AG09319 (cell line): ENCODE measurements around the gene RALA.
"Not testable (repeated sequence)": the region's sequence is repeated elsewhere in the genome, so short reads cannot be mapped to it uniquely, and the experiment has no call there.

ENCODE experiments used
- DNase-seq: peaks from one replicate; pipeline ENCODE4 v3.0.0-alpha.2; 2010; ENCODE audit warnings: low read depth; ENCODE audit errors: extremely low read depth
- CTCF ChIP-seq: IDR thresholded peaks from 2 replicates; pipeline ENCODE4 v1.5.1; 2011; ENCODE audit warnings: low read depth, mild to moderate bottlenecking, inconsistent platforms, low read length, moderate library complexity

Gene RALA

GRCh38 chr7:39672176-39672575 is 48.8 kb downstream of the RALA start:
- no peak for TF ChIP-seq CTCF
- DNase-seq, result no peak

- no peak for DNase-seq
- TF ChIP-seq CTCF, result no peak
Measured at GRCh38 chr7:39673868-39674267, 50.5 kb downstream of the RALA start.

- no peak for TF ChIP-seq CTCF
- DNase-seq, result no peak
Measured at GRCh38 chr7:39674406-39674805, 51.0 kb downstream of the RALA start.

GRCh38 chr7:39676346-39676745 is 53.0 kb downstream of the RALA start:
- no peak for DNase-seq
- TF ChIP-seq CTCF, result no peak

GRCh38 chr7:39678930-39679709 is 55.7 kb downstream of the RALA start:
- no peak for TF ChIP-seq CTCF
- no peak for DNase-seq

- not testable (repeated sequence) for DNase-seq
Measured at GRCh38 chr7:39679874-39680273, 56.5 kb downstream of the RALA start.

- no peak for TF ChIP-seq CTCF
- no peak for DNase-seq
Measured at GRCh38 chr7:39681887-39682441, 58.6 kb downstream of the RALA start.
